ENCODE data around the gene SQSTM1.

The SQSTM1 gene

DNA sequence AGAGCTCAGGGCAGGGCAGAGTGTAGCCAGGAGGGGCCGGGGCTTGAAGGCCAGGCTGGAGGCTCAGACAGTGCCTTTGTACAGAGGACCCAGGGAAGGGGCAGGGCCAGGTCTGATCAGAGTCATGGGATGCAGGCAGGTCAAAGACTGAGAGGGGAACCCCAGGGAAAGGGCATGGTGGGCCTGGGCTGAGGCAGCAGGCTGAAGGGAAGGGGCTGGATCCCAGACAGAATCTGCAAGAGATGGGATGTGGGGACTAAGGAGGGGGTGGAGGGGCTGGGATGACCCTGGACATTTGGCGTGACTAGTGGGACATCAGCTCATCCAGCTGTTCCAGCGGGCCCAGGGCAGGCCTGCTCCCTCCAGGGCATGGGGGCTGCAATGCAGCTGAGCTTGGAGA, 53.4 kb downstream of the SQSTM1 start:
- no peak for DNase-seq (ENCODE audit: low spot score)

DNA sequence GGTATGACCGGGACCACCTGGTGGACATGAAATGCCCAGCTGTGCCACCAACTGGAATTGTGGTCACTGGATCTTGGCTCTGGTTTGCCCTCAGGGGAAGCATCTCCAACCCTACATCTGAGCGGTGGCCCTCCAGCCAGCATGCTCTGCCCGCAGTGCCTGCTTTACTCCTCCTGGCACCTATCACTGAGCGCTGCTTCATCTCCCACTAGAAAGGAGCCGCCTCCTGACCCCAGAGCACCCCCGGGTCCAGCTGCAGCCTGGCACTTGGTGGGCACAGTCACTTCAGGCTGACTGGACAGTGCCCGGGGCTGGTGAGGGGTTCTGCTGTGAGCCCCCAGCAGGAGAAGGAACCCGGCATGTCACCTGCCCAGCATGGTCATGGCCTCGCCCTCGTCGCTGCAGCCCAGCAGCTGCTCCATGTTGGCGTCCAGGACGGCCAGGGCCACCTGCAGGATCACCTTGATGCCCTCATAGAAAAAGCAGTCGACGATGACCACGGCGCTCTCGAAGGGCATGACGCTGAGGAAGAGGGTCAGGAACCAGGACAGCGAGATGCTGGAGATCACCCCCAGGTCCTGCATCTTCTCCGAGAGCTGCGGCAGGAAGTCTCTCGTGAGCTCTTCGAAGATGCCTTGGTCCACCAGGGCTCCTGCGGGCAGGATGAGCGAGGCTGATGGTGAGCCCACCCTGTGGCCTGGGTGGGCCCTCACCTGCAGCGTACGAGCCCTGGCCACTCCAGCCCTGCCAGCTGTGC, 54.0 kb downstream of the SQSTM1 start:
- no peak for DNase-seq (ENCODE audit: low spot score)

DNA sequence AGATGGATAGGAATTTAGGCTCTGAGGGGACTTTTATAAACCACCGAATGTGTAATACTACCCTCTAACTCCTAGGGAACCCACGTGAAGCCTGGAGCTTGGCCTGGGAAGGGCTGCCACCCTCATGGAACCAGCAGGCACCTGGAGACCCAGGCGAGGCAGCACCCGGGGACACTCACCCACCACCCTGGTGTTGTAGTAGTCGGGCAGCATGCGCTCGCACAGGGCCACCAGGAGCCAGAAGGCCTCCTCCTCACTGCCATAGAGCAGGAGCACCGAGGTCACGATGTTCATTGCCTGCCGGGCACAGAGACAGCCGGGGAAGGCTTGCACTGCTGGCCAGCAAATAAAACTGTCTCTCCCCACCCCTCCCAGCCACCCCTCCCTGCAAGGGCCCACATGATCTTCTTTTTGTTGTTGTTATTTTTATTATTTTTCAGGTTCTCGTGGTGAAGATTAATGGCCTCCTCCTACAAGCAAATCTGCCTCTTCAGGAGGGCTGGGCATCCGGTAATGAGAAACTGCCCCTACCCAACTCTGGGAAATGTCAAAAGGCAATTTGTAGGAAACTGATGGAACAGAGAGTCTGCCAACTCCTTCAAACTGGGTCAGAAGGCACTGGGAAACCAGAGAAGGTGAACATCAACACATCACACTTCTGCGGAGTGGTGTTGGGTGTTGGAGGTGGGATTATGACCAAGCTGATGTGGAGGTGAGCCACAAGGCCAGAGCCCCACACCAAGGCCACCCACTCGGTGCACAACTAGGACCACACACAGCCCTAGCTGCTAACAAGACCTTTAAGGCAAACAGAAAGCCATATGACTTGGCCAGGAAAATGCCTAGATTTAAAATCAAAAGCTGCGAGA, 55.3 kb downstream of the SQSTM1 start:
- no peak for DNase-seq (ENCODE audit: low spot score)

DNA sequence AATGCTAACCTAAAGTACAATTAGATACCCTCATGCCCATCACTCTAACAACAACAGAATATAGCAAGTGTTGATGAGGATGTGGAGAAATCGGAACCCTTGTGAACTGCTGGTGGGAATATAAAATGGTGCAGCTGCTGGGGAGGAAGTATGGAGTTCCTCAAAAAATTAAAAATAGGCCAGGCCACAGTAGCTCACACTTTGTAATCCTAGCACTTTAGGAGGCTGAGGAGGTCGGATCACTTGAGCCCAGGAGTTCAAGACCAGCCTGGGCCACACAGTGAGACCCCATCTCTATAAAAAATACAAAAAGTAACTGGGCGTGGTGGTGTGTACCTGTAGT, 55.9 kb downstream of the SQSTM1 start:
- DNase-seq (ENCODE audit: low spot score): no peak

DNA sequence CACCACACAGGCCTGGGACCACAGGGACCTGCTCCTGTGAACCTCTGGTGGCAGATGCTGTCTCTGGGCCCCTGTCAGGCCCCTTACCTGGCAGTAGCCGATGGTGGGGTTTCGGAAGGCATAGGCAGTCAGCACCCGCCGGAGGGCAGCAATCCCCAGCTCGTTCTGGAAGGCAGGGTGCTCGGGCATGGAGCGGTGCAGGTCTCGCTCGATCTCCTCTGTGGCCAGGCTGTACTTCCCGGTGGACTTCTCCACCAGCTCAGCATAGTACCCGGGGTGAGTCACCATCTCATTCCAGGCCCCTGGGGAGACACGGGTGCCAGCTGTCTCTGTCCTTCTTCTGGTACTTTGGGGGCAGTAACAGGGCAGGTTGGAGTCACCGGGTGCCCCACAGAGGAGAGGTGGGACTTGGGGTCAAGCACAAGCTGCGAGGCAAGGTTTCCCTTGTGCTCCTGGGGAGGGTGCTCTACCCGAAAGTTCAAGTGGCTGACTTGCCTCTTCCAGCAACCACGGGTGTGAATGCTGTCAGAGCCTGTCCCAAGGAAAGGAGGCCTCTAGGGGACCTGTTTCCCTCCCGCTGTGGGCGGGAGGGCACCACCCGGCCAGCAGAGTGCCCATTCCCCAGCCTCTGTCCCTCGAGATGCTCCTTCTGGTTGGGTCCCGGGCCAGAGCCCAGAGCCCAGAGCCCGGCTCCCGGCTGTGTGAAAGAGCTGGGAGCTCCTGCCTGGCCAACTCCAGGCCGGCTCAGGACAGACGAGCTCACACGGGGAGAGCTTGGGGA, 57.7 kb downstream of the SQSTM1 start:
- DNase-seq (ENCODE audit: low spot score): no peak

DNA sequence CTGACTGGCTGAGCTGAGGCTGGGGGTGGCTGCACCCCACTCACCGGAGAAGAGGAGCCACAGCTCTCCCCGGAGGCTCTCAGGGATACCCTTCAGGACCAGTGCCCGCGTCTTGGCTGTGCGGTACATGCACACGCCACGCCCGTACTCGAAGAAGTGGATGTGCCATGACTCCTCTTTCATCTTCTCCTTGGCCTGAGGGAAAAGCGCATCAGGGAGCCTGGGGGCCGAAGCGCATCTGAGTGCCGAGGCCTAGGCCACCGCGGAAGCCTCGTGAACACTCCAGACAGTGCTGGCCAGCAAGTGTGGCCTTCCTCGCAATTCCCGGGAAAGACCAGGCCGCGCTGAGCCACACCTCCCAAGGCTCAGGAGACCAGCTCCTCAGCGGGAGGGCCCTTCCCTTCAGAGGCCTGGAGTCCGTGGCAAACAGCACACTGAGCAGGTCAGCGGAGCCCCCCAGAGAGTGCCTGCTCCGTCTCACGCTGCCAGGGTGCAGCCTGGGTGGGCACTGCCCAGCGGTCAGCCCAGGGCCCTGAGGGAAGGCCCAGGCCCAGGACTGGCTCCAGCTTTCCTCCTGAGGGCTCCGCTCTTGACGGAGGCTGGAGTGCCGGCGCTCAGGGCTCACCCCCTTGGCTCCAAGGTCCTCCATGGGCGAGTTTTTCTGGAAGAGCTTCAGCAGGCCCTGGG, 58.4 kb downstream of the SQSTM1 start:
- no peak for DNase-seq (ENCODE audit: low spot score)

DNA sequence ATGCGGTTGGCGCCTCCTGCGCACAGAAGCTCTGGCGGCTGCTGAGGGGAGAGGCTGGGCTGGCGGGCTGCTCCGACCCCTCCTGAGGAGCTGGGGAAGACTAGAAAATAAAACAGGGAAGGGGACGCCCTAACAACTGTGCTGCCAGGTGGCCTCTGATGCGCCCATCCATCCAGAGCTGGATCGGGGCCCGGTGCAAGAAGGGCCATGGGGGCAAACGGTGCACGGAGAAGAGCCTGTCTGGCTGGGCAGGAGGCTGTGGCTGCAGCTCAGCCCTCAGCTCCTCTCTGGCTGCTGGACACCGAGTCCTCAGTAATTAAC, 58.9 kb downstream of the SQSTM1 start:
- DNase-seq (ENCODE audit: low spot score): no peak

DNA sequence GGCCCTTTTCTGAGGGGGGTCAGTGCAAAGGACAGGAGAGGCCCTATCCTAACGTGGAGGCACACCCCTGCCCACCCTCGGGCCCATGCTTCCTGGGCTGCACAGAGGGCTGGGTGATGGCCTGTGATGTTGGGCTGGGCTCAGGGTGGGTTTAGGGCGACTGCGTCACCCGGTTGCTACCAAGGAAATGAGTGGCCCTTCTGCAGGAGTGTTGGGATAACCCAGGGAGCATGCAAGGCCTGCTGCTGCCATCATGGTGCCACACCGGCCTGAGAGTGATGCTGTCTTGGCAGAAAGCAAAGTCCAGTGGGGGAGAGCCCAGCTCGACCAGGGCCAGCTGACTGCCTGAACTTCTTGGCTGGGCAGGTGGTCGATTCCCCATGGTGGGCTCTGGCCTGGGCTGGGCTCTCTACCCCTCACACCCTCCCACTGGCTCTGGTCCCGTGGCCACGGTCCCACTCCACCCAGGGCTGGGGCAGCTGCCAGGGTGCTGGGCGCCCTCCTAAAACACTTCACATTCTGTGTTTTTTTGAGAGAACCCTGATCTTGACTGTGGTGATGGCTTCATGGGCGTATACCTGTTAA, 59.5 kb downstream of the SQSTM1 start:
- DNase-seq (ENCODE audit: low spot score): no peak

DNA sequence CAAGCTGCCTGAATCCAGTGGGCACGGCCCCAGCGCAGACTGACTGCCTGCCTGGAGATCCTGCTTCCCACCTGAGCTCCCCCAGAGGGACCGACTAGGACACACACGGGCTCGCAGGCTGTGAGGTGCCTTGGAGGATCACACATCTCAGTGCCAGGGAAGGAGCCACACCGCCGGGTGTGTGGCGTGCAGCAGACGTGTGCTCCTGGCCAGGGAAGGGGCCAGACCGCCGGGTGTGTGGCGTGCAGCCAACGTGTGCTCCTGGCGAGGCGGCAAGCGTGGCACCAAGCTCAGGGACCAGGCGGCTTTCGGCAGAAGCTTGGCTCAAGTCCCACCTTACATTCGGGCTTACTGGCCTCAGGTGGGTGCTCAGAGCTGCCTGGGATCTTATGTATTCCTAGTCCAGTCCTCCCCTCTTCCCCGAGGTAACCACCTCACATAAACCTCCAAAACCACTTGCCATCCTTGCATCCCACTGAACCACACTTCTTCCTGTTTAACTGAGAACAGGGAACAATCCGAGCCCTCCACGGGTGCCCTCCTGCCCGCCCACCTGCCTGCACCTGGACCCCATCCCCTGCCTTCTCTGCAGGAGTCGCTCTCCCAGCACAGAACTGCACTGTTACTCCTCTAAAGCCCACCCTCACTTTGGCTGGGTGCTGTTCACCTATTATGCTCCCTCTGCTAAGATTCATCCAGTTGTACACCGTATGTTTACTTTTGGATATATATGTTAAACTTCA, 60.3 kb downstream of the SQSTM1 start:
- DNase-seq (ENCODE audit: low spot score): no peak

DNA sequence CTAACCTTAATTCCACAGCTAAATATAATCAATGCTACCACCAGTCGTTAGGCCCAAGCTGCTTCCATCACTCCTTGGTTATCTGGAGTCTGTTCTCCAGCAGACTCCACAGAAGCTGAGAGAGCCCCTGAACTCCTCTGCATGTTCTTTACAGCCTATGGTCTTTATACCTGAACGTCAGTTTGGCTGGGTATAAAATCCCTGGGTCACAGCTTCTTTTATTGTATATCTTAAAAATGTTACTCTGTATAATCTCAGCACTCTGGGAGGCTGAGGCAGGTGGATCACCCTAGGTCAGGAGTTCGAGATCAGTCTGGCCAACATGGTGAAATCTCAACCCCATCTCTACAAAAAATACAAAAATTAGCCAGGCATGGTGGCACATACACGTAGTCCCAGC, 61.6 kb downstream of the SQSTM1 start:
- no peak for DNase-seq (ENCODE audit: low spot score)

DNA sequence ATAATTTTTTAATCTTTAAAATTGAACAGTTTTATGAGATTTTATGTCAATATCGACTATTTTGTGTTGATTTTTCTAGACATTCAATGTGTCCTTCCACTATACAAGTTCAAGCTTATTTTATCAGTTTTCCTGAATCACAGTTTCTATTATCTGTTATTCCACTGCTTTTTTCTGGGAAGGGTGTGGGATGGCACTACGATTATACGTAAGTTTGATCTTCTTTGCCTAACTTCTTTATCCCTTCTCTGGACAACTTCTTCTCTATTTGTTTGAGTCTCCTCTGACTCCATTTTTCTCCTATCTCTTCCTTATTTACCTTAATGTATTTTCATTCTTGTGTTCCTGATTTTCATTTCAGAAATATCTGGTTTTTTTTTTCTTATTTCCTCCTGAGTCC, 62.5 kb downstream of the SQSTM1 start:
- DNase-seq (ENCODE audit: low spot score): no peak

DNA sequence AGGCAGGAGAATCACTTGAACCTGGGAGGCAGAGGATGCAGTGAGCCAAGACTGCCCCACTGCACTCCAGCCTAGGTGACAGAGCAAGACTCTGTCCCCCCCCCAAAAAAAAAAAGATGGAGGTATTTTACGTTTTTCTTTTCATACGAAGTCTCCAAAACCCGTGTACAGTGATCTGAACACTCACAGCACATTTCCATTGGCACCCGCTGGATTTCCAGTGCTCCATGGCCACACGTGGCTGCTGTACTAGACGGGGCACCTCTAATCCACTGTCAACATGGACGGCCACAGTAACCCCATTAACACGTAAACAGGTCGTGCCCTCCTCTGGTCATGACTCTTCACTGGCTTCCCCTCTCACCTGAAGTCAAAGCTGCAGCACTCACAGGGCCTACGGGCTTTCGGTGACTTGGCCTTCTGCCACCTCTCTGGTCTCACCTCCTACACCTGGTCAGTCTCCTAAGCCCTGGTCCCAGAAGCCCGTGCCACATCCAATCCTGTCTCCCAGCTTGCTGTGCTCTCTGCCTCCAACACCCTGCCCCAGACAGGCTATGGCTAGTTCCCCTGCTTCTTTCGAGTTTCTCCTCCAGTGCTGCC, 64.9 kb downstream of the SQSTM1 start:
- DNase-seq (ENCODE audit: low spot score): no peak

DNA sequence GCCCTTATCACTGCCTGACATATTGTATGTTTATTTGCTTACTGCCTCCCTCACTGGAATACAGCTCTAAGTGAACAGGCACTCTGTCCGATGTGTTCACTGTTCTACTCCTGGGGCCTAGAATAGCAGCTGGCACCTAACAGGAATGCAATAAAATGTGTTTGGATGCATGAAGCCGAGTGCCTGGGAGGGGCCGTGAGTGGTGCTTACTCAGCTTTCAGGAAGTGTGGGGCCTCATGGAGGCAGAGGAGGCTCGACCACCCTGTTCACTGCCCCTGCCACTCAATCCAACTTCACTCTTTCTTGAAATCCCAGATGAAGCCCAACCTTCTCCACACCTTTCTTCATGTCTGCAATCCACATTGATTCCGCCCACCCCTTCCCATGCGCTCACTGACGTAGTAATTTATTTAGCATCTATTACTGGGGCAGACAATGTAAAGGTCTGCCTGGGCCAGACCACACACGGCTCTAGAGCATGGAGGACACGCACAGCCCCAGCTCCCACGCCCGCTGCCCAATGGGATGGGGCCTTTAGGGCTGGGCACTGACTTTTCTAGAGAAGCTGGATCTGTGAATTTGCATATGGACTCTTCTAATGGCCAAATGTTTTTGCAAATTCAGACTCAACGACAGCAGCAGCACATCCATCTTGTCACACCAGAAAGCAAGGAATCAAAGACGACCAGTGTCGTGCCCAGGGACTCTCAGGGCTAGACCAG, 65.6 kb downstream of the SQSTM1 start:
- no peak for DNase-seq (ENCODE audit: low spot score)

DNA sequence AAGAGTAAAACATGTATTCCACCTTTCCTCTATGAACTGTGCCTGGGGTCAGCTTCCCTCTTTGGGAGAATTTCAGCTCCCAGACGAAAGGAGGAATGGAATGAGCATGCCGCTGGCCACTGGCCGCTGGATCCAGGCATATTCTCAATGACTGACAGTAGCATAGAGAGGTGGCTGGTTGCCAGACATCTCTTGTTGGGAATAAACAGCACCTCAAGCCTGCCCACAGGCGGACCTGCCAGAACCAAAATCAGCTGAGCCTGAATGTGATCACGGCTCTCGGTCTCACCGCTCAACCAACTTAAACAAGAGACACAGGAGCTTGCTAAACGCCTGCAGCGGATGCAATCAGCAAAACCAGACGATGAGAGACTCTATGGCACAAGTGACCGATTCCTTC, 66.4 kb downstream of the SQSTM1 start:
- no peak for DNase-seq (ENCODE audit: low spot score)
